ENCODE data around the gene AKR7A2.
"Not testable (repeated sequence)": the region's sequence is repeated elsewhere in the genome, so short reads cannot be mapped to it uniquely, and the experiment has no call there.

Gene AKR7A2

DNA sequence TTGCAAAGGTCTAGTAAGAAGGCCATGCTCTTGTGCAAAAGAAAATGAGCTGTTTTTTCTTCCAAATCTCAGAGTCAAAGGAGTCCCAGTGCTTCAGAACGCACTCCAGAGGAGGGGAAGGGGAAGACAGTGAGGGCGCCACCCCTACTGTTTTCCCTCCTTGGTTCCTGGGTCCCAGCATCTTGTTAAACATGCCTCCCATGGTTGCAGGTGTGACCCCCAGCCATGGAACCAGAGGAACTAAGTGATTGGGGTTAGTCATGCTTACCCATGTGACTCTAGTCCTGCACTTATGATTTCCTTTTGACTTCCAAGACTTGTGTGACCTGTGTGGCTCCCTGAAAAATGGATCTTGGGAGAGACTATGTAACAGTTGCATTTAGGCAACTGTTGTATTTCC lies 17.3 kb downstream of the AKR7A2 start:
- DNase-seq = no peak

DNA sequence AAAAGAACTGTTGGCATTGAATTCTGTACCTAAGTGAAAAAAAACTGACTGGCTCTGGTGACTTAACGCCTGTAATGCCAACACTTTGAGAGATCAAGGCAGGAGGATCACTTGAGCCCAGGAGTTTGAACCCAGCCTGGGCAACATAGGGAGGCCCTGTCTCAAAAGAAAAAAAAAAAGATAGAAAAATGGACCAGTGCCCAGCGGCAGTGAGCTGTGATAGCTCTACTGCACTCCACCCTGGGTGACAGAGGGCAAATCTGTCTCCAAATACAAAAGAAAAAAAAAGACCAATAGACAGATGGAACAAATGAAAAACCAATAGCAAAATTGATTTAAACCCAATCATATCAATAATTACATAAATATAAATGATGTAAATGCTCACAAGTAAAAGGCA lies 22.7 kb downstream of the AKR7A2 start:
- DNase-seq = no peak

DNA sequence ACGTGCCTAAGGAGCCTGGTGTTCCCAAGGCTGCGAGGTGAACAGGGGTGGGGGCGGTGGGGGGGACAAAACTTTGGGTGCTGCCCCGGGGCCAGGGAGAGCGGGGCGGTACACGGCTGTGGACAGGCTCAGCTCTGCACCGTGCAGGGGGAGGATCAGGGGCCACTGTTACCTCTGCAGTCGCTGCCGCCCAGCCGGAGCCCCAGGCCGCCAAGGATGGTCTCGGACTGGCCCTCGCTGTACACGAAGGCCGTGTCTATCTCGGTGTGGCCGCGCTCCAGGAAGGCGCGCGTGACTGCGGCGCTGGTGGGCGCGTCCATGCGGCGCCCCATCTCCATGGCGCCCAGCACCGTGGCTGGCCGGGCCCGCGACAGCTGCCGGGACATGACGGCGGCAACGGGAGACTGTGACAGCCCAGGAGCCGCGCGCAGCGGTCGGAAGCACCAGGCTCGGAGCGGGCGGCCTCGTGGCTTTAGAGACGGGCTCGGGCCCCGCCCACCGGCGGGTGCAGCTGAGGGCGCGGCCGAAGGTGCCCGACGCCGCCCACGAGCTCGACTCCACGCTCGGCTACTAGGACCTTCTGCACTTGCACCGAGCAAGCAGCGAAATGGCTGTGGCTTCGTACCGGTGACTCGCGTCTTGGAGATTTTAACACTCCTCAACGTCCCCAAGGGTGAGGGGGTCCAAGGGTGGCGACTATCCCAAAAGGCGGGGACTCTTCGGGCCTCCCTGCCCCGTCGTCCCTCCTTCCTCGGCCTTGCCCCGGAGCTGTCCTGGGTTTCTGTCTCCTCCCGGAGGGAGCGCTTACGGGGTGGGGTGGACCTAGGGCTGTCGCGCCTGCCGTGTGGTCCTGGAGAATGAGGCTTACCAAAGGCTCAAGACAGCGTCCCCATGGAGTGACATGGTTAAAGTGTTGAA lies 23.4 kb downstream of the AKR7A2 start, which contains the start of gene AKR7A3:
Gene AKR7A3 (minus strand): TSS at position 447 of the 918 bp plus-strand sequence. CDS start 61 bp downstream, at position 386.
- DNase-seq = not testable (repeated sequence)

DNA sequence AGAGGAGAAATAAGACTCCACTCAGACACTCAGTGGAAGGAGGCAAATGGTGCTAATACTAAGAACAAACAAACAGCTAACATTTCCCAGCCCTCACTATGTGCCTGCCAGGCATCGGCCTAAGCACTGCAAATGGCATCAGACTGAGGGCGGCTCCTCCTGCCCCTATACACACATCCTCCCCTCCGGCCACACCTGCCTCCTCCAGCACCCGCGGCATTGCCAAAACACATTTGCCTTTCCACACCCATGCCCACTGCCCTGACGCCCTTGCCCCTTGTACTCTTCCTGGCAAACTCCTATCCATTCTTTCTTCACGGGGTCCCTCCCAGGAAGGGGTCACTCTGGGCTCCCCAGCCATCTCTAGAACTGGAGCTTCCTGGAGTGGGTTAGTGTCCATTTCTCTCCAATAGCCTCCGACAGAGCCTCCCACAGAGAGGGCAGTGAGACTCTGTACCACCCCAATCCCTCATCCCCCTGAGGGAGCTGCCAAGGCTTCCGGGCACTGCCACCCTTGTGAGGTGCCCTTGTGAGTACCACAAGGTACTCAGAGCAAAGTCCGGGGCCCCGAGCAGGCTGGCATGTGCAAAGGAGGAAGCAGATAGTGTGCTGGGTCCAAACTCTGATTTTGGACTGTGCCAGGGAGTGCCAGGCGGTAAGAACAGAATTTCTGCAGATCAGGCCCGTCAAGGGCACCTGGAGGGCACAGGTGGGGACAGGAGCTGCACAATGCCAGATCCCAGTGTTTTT lies 24.3 kb downstream of the AKR7A2 start:
- no peak for DNase-seq

DNA sequence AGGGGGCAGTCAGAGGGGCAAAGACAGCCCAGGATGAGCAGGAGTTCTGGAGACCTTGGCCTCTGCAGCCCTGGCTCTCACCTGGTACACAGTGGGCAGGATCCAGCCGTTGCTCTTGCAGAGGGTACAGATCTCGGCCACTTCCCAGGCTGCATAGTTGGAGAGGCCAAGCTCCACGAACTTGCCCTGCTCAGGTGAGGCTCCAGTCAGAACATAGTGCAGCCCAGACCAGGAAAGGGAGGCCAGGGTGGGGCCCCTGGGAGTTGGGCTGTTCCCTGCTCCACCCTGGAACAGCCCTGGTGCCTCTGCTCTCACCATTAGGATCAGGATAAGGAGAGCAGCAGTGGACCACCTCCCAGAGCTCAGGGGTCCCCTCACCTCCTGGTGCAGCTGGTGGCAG lies 26.1 kb downstream of the AKR7A2 start:
- not testable (repeated sequence) for DNase-seq

DNA sequence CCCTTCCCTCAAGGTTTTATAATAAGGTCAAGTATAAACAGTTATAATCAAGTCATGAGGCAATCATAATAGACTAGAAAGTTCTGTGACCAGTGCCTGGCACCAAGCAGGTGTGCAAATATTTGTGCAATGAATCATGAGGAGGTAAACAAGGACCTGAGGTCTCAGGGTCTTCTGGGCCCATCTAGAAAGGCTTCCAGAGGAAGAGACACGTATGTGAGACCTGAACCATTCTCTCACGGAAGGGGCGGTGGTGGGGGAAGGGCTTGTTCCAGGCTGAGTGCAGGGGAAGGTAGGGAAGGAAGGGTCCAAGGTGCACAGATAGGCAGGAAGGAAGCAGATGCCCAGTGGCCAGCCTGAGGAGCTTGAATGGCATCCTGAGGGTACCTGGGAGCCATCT lies 26.6 kb downstream of the AKR7A2 start:
- DNase-seq = not testable (repeated sequence)

DNA sequence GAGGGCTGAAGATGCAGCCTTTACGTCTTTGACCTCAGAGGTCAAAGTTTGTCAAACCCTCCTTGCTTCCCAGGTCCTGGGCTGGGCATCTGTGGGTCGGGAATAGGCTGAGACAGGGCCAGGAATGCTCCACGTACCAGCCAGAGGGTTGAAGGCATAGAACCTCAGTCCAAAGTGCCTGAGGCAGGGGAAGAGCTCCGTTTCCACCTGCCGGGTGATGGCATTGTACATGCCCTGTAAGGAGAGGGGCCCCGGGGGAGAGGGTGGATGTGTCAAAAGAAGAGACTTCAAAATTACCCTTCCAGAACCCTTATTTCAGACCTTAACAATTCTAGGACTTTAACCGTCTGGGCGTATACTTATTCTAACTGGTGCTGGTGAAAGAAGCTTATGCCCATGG lies 27.1 kb downstream of the AKR7A2 start:
- no peak for DNase-seq

DNA sequence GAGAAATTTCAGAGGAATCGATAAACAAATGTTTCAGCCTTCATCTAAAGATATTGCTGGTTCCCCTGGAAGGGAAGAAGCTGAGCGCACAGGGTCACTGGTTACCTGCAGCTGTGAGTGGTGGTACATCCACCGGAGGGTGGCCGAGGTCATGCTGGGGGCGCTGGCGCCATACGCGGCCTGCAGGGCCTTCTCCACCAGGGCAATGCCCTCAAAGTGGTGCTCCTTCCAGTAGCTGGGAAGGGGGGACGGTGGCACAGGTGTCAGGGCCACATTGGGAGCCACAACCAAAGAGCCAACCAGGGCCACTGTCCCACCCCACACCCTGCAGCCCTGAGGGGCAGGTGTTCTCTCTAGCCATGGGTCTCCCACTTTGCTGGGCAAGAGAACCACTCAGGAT lies 28.1 kb downstream of the AKR7A2 start:
- no peak for DNase-seq

DNA sequence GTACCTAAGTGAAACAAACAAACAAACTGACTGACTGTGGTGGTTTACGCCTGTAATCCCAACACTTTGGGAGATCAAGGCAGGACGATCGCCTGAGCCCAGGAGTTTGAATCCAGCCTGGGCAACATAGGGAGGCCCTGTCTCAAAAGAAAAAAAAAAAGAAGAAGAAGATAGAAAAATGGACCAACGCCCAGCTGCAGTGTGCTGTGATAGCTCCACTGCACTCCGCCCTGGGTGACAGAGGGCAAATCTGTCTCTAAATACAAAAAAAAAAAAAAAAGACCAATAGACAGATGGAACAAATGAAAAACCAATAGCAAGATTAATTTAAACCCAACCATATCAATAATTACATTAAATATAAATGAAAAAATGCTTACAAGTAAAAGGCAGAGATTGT lies 37.3 kb downstream of the AKR7A2 start:
- no peak for DNase-seq

DNA sequence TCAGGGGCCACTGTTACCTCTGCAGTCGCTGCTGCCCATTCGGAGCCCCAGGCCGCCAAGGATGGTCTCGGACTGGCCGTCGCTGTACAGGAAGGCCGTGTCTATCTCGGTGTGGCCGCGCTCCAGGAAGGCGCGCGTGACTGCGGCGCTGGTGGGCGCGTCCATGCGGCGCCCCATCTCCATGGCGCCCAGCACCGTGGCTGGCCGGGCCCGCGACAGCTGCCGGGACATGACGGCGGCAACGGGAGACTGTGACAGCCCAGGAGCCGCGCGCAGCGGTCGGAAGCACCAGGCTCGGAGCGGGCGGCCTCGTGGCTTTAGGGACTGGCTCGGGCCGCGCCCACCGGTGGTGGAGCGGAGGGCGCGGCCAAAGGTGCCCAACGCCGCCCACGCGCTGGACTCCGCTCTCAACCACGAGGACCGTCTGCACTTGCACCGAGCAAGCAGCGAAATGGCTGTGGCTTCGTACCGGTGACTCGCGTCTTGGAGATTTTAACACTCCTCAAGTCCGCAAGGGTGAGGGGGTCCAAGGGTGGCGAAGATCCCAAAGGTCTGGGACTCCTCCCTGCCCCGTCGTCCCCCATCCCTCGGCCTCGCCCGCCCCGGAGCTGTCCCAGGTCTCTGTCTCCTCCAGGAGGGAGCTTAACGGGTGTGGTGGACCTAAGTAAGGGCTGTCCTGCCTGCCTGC lies 38.0 kb downstream of the AKR7A2 start:
- not testable (repeated sequence) for DNase-seq

DNA sequence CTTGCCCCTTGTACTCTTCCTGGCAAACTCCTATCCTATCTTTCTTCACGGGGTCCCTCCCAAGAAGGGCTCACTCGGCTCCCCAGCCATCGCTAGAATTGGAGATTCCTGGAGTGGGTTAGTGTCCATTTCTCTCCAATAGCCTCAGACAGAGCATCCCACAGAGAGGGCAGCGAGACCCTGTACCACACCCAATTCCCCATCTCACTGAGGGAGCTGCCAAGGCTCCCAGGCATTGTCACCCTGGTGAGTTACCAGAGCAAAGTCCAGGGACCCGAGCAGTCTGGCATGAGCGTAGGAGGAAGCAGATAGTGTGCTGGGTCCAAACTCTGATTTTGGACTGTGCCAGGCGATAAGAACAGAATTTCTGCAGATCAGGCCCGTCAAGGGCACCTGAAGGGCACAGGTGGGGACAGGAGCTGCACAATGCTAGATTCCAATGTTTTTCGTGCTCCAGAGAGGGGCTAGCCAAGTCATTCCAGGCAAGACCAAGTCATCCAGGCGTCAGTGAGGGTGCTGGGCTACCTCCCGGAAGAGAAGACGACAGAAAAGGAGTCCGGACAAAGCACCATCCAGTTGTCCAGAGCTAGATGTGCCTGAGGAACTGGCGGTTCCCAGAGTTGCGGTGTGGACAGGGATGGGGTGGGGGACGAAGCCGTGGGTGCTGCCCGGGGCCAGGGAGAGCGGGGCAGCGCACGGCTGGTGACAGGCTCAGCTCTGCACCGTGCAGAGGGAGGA lies 38.7 kb downstream of the AKR7A2 start:
- no peak for DNase-seq

DNA sequence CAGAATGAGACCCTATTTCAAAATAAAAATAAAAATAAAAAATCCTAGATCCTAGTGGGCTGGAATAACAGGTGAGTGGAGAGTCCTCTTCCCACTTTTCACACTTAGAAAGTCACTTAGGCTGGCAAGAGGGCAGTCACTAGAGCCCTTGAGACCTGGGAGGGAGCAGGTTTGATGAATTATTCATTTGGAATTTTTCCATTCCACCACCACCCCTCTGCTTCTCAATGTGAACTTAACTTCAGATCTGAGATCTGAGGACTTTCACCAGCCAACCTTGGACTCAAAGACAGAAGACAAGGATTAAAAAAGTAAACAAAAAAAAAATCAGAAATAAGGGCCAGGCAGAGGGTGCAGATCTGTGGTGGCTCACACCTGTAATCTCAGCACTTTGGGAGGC lies 39.9 kb downstream of the AKR7A2 start:
- DNase-seq = no peak

DNA sequence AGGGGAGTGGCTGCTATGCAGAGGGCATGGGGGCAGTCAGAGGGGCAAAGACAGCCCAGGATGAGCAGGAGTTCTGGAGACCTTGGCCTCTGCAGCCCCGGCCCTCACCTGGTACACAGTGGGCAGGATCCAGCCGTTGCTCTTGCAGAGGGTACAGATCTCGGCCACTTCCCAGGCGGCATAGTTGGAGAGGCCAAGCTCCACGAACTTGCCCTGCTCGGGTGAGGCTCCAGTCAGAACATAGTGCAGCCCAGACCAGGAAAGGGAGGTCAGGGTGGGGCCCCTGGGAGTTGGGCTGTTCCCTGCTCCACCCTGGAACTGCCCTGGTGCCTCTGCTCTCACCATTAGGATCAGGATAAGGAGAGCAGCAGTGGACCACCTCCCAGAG lies 41.6 kb downstream of the AKR7A2 start:
- not testable (repeated sequence) for DNase-seq

DNA sequence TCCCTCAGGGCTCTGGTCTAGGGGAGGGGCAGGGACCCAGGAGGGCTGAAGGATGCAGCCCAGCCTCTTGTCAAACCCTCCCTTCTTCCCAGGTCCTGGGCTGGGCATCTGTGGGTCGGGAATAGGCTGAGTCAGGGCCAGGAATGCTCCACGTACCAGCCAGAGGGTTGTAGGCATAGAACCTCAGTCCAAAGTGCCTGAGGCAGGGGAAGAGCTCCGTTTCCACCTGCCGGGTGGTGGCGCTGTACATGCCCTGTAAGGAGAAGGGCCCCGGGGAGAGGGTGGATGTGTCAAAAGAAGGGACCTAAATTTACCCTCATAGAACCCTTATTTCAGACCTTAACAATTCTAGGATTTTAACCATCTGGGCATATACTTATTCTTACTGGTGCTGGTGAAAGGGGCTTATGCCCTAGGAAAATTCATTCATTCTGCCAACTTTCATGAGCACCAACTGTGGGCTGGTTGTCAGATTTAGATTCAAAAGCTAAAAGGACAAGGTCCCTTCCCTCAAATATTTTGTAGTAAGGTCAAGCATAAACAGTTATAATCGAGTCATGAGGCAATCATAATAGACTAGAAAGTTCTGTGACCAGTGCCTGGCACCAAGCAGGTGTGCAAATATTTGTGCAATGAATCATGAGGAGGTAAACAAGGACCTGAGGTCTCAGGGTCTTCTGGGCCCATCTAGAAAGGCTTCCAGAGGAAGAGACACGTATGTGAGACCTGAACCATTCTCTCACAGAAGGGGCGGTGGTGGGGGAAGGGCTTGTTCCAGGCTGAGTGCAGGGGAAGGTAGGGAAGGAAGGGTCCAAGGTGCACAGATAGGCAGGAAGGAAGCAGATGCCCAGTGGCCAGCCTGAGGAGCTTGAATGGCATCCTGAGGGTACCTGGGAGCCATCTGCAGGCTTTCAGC lies 42.3 kb downstream of the AKR7A2 start:
- not testable (repeated sequence) for DNase-seq

DNA sequence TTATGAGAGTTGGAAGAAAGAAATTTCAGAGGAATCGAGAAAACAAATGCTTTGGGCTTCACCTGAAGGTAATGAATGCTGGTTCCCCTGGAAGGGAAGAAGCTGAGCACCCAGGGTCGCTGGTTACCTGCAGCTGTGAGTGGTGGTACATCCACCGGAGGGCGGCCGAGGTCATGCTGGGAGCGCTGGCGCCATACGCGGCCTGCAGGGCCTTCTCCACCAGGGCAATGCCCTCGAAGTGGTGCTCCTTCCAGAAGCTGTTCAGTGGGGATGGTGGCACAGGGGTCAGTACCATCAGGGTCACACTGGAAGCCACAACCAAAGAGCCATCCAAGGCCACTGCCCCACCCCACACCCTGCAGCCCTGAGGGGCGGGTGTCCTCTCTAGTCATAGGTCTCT lies 43.5 kb downstream of the AKR7A2 start:
- DNase-seq = no peak

DNA sequence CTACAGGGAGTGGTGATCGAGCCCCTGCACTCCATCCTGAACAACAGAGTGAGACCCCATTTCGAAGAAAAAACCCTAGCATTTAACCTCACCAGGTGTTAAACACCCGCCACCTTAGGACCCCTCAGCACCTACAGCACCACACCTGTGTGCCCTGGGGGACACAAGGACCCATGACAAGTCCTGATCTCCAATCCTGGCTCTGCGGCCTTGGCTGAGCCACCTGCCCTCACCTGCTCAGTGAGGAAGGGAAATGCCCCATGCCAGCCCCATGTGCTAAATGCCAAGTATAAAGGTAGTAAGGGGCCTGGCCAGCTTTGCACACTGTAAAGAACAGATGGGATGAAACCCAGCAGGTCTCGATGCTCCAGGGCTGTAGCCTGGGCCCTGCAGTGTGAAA lies 49.2 kb downstream of the AKR7A2 start:
- no peak for DNase-seq

DNA sequence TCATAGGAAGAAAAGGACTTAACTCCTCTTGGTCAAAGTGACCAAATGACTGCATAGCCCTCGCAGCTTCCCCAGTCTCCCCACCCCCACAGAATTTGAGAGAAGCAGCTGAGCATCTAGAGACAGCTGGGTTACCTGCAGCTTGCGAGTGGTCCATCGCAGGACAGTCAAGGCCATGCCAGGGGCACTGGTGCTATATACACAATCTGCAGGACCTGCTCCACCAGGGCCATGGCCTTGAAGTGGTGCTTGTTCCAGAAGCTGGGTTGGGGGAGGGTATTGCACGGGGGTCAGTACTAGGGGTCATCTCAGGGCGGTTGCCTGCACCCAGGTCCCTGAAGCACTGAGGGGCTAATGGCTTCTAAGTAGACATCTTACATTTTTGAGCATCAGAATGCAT lies 49.9 kb downstream of the AKR7A2 start:
- no peak for DNase-seq

DNA sequence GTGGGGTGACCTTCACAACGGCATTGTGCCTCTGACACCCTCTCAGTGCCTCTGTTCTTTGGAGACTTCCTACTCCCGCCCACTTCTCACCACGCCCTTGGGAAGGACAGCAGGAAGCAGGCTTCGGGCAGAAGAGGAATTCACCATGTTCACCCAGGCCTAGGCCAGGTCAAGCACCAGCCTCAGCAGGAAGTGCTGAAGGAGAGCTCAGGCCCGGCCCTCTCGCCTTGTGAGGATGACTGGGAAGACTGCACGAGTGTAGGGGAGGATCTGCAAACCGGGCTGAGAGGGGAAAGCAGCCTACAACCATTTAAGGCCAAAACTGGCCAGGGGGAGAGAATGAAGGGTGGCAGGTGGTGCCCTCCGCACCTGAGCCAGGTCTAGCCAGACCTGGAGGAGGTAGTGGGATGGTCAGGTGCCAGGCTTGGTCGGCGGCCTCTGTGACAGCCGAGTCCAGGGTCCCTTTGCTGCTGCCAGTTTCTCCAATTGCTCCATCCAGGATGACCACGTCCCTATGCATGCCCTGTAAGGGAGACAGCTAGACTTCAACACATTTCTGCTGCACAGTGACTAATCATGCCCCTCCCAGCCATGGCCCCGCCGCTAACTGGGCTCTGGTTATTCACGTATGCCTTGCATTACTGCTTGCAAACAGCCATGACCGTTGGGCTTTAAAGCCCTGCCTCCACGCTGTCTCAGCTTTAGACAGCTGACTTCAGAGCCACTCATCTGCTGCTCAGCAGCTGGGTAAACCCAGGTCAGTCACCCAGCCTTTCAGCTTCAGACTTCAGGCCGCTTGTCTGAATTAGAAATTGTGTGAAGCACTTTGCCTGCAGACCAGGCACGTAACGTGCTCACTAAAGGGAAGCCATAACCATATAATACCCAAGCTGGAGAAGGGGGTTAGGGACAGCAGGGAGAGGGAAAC lies 51.5 kb downstream of the AKR7A2 start:
- no peak for DNase-seq

DNA sequence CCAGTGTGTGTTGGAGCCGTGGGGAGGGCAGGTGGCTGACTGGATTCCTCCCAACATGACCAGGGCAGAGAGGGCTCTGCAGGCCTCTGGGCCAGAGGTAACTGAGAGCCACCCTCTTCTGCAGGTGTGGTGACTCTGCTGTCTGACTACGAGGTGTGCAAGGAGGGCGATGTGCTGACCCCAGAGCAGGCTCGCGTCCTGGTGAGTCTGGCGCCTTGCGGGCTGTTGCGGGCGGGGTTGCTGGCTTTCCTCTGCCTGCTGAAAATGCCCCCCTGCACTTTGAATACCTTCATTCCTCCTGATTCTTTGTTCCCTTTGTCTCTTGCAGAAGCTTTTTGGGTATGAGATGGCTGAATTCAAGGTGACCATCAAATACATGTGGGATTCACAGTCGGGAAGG lies 53.6 kb downstream of the AKR7A2 start:
- DNase-seq = no peak

DNA sequence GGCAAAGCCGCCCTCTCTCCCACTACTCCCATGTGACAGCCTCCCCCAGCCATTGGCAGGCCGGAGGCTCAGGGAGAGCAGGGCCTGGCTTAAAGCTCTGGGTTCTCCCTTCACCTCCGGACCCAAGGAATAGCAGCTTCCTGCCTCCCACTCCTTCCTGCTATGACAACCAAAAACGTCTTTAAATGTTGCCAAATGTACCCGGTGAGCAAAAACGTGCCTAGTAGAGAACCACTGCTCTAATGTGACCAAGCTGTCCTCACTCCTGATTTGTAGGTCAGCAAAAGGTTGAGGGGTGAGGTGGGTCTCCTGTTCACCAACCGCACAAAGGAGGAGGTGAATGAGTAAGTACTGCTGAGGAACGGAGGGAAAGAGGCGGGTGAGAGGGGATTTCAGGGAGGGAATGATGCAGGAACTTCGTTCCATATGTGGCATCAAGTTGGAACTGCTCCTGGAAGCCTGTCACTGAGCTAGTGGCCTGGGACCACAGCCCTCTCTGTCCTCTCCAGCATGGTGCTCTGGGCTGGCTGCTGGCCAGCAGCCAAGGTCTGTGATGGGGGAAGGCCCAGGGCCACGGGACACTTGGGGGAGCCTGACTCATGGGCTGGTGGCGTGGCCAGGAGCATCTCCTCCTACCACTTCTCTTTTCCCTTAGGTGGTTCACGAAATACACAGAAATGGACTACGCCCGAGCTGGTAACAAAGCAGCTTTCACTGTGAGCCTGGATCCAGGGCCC lies 54.6 kb downstream of the AKR7A2 start:
- DNase-seq = no peak
